Activated naive CD4-positive, alpha-beta T cell treated with Interleukin-2 at 50 U/mL for 16 hours (primary cell): ENCODE results near the gene HPGD.
"Not testable (repeated sequence)": the region's sequence is repeated elsewhere in the genome, so short reads cannot be mapped to it uniquely, and the experiment has no call there.

Experiments
- DNase-seq: peaks from one replicate; pipeline ENCODE4 v3.0.0-alpha.2; 2020

The HPGD gene

GRCh38 chr4:174524242-174524641, 2.0 kb upstream of the HPGD start:
- DNase-seq, result no peak

GRCh38 chr4:174523025-174523693, 871 bp upstream of the HPGD start:
- no peak for DNase-seq

- peak; percentile 13 for DNase-seq
These were observed 497 bp downstream of the HPGD start for GRCh38 chr4:174521800-174522182.

- DNase-seq, result no peak
These were observed 1.6 kb downstream of the HPGD start for GRCh38 chr4:174520660-174521059.

GRCh38 chr4:174517502-174518445, 4.5 kb downstream of the HPGD start:
- DNase-seq, result no peak

- DNase-seq, result no peak
These were observed 5.5 kb downstream of the HPGD start for GRCh38 chr4:174516794-174517193.

GRCh38 chr4:174516345-174516744, 5.9 kb downstream of the HPGD start:
- no peak for DNase-seq

GRCh38 chr4:174512745-174513144, 9.5 kb downstream of the HPGD start:
- no peak for DNase-seq

GRCh38 chr4:174505892-174506291, 16.4 kb downstream of the HPGD start:
- no peak for DNase-seq

- DNase-seq, result no peak
These were observed 17.3 kb downstream of the HPGD start for GRCh38 chr4:174505007-174505406.

- DNase-seq, result no peak
These were observed 19.1 kb downstream of the HPGD start for GRCh38 chr4:174503079-174503715.

- no peak for DNase-seq
These were observed 25.5 kb downstream of the HPGD start for GRCh38 chr4:174496631-174497432.

GRCh38 chr4:174495626-174496025, 26.7 kb downstream of the HPGD start:
- no peak for DNase-seq

GRCh38 chr4:174494726-174495125, 27.6 kb downstream of the HPGD start:
- DNase-seq, result no peak

- DNase-seq, result no peak
These were observed 28.1 kb downstream of the HPGD start for GRCh38 chr4:174494146-174494545.

GRCh38 chr4:174490451-174490961, 31.8 kb downstream of the HPGD start:
- DNase-seq, result no peak

- not testable (repeated sequence) for DNase-seq
These were observed 33.9 kb downstream of the HPGD start for GRCh38 chr4:174488368-174488767.

- DNase-seq, result no peak
These were observed 37.3 kb downstream of the HPGD start for GRCh38 chr4:174485025-174485424.

- no peak for DNase-seq
These were observed 38.5 kb downstream of the HPGD start for GRCh38 chr4:174483792-174484191.

- no peak for DNase-seq
These were observed 43.1 kb downstream of the HPGD start for GRCh38 chr4:174479140-174479539.

- DNase-seq, result no peak
These were observed 46.8 kb downstream of the HPGD start for GRCh38 chr4:174475528-174475927.

GRCh38 chr4:174474457-174475075, 47.7 kb downstream of the HPGD start:
- DNase-seq, result no peak
